PC-9 (cell line): Measurements from ENCODE around the gene INHBB. TPM values are rescaled to one million over a fixed set of nuclear protein-coding genes. Genes with fewer than 3 reads are reported as not detected.

ENCODE experiments used
- Bru-seq: library from RNA; stranded (reverse); fragments of 400-500 nt; gene quantifications from one replicate; lab custom pipeline; 2021; lab: Mats Ljungman, UMichigan
- BruChase-seq, 2 experiments: library from RNA; stranded (reverse); fragments of 400-500 nt; gene quantifications; one replicate each; lab custom pipeline; 2021; lab: Mats Ljungman, UMichigan
- BruUV-seq: library from RNA; stranded (reverse); fragments of 400-500 nt; replicated peaks from 2 replicates; lab custom pipeline; 2021; lab: Mats Ljungman, UMichigan
- CTCF ChIA-PET: fragments of 300-600 bp; sonication (Branson Sonifier 250); formaldehyde crosslinking; loops from one replicate; lab custom pipeline; 2022; ENCODE audit warnings: antibody characterized with exemption; lab: Charles Lee
- POLR2A ChIA-PET: fragments of 300-600 bp; sonication (Branson Sonifier 250); formaldehyde crosslinking; loops from one replicate; lab custom pipeline; 2022; ENCODE audit warnings: antibody characterized with exemption; ENCODE audit not compliant: unreplicated experiment; lab: Charles Lee
- DNase-seq, 2 experiments: peaks; one replicate each; pipeline versions ENCODE4 v3.0.0 to v3.0.0-alpha.2; 2015 to 2022; ENCODE audit warnings: mixed read lengths in 1 of 2
- H2AFZ ChIP-seq: fragments of 200-600 bp; sonication (generic); 2 replicates; pipeline ENCODE4 v1.8.1; 2017; ENCODE audit warnings: antibody characterized with exemption
- H3F3A ChIP-seq: fragments of 200-600 bp; sonication (generic); 2 replicates; pipeline ENCODE4 v1.8.1; 2017; ENCODE audit warnings: antibody characterized with exemption, mild to moderate bottlenecking, low read depth; ENCODE audit not compliant: insufficient read depth
- H3K27ac ChIP-seq: fragments of 200-600 bp; sonication (generic); 2 replicates; pipeline ENCODE4 v1.6.1; 2016; ENCODE audit warnings: mixed run types
- H3K27me3 ChIP-seq: fragments of 200-600 bp; sonication (generic); 2 replicates; pipeline ENCODE4 v1.6.1; 2016; ENCODE audit warnings: low read depth, mixed run types; ENCODE audit not compliant: insufficient read depth
- H3K36me3 ChIP-seq: fragments of 200-600 bp; sonication (generic); 2 replicates; pipeline ENCODE4 v1.6.1; 2016; ENCODE audit warnings: low read depth, mixed run types
- H3K4me1 ChIP-seq: fragments of 200-600 bp; sonication (generic); replicated peaks from 2 replicates; pipeline ENCODE4 v1.6.1; 2016; ENCODE audit warnings: mixed run types; ENCODE audit not compliant: insufficient read depth
- H3K4me2 ChIP-seq: fragments of 200-600 bp; sonication (generic); 2 replicates; pipeline ENCODE4 v1.6.1; 2017; ENCODE audit warnings: mixed run types
- H3K4me3 ChIP-seq: fragments of 200-600 bp; sonication (generic); 2 replicates; pipeline ENCODE4 v1.6.1; 2016; ENCODE audit warnings: mixed run types
- H3K79me2 ChIP-seq: fragments of 200-600 bp; sonication (generic); 2 replicates; pipeline ENCODE4 v1.6.1; 2017; ENCODE audit warnings: low read depth, mixed run types
- H3K9me2 ChIP-seq: fragments of 200-600 bp; sonication (generic); 2 replicates; pipeline ENCODE4 v1.8.1; 2017; ENCODE audit warnings: mild to moderate bottlenecking; ENCODE audit not compliant: insufficient read depth
- H3K9me3 ChIP-seq: fragments of 200-600 bp; sonication (generic); 2 replicates; pipeline ENCODE4 v1.8.1; 2016; ENCODE audit warnings: low read depth; ENCODE audit not compliant: insufficient read depth
- H4K20me1 ChIP-seq: fragments of 200-600 bp; sonication (generic); 2 replicates; pipeline ENCODE4 v1.8.1; 2017; ENCODE audit not compliant: insufficient read depth
- EZH2 ChIP-seq: fragments of 200-600 bp; sonication (generic); IDR thresholded peaks from 2 replicates; pipeline ENCODE4 v1.8.0; 2017; ENCODE audit warnings: antibody characterized with exemption, low read depth
- intact Hi-C: fragments of 100-400 bp; cut with micrococcal nuclease; formaldehyde crosslinking; loops from one replicate; pipeline ENCODE4 v1.10.0; 2022; ENCODE audit not compliant: unreplicated experiment
- long read RNA-seq: library from polyadenylated mRNA; stranded (forward); transcript quantifications from one replicate; pipeline ENCODE4 v2.0.0, GENCODE V29; 2022
- total RNA-seq: library from RNA; stranded (reverse); gene quantifications from 2 replicates; pipeline ENCODE4 v1.2.3, GENCODE V29; 2021
- TF ChIP-seq, protein P1 (sequence below): fragments of 200-600 bp; sonication (generic); conservative IDR thresholded peaks from 2 replicates; pipeline ENCODE4 v1.6.1; 2017; ENCODE audit warnings: mixed run types, antibody characterized with exemption, mild to moderate bottlenecking, moderate library complexity

INHBB gene
- total RNA-seq (50.0 and 57.5 TPM in 2 replicates), Bru-seq, nascent RNA (percentile 78 among the genes with signal in this experiment), BruChase-seq, experiment 1, labeled RNA remaining after a 2-hour chase (percentile 96 among the genes with signal in this experiment), BruChase-seq, experiment 2, labeled RNA remaining after a 6-hour chase (percentile 97 among the genes with signal in this experiment)
- long read RNA-seq, transcript INHBB-201 (2 exons, 3,204 nt): major isoform, 6 of 25 reads
- long read RNA-seq, partial matches to known transcripts: 16 of 25 reads
- long read RNA-seq, other reads (novel, unspliced or antisense): 3 of 25 reads

DNA sequence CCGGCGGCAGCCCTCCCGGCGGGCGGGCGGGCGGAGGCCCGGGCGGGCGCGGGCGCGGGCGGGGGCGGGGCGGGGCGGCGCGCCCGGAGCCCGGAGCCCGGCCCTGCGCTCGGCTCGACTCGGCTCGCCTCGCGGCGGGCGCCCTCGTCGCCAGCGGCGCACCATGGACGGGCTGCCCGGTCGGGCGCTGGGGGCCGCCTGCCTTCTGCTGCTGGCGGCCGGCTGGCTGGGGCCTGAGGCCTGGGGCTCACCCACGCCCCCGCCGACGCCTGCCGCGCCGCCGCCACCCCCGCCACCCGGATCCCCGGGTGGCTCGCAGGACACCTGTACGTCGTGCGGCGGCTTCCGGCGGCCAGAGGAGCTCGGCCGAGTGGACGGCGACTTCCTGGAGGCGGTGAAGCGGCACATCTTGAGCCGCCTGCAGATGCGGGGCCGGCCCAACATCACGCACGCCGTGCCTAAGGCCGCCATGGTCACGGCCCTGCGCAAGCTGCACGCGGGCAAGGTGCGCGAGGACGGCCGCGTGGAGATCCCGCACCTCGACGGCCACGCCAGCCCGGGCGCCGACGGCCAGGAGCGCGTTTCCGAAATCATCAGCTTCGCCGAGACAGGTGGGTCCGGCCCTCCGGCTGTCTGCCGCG is at the start of gene INHBB:
Gene INHBB, plus strand, starts transcription at position 111 of the 641 bp plus-strand sequence. Its CDS starts 53 bp downstream, at position 164.
- no peaks in the 10 kb centered on the region for H3K27me3 ChIP-seq
- intact Hi-C loops: no loop called here
- H4K20me1 ChIP-seq: peaks cover 32% of the 10 kb centered on the region
- peak within 1 kb of the TSS; percentile 94 for H3K4me2 ChIP-seq
- no peak for TF ChIP-seq EZH2
- TF ChIP-seq, protein P1, sequence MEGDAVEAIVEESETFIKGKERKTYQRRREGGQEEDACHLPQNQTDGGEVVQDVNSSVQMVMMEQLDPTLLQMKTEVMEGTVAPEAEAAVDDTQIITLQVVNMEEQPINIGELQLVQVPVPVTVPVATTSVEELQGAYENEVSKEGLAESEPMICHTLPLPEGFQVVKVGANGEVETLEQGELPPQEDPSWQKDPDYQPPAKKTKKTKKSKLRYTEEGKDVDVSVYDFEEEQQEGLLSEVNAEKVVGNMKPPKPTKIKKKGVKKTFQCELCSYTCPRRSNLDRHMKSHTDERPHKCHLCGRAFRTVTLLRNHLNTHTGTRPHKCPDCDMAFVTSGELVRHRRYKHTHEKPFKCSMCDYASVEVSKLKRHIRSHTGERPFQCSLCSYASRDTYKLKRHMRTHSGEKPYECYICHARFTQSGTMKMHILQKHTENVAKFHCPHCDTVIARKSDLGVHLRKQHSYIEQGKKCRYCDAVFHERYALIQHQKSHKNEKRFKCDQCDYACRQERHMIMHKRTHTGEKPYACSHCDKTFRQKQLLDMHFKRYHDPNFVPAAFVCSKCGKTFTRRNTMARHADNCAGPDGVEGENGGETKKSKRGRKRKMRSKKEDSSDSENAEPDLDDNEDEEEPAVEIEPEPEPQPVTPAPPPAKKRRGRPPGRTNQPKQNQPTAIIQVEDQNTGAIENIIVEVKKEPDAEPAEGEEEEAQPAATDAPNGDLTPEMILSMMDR: no peak
- peaks cover 49% of the 10 kb centered on the region for H3K79me2 ChIP-seq
- H3K27ac ChIP-seq: peak within 1 kb of the TSS; percentile 65
- no peaks in the 10 kb centered on the region for H3K9me2 ChIP-seq
- DNase-seq: peak in 1 of 2 experiments; percentile 54
- ChIA-PET POLR2A (no interaction called here), CTCF (interaction anchor here (0.6 kb wide), 1 partner anchor 53 kb away, joined by 5 read pairs; no protein-coding TSS in a partner anchor)
- peaks cover 23% of the 10 kb centered on the region; the same call in 1 of the 2 replicates for H3K36me3 ChIP-seq
- H3K9me3 ChIP-seq: no peaks in the 10 kb centered on the region
- peak within 1 kb of the TSS; percentile 77 for H3K4me3 ChIP-seq
- peaks cover 28% of the 10 kb centered on the region for H3F3A ChIP-seq
- no TSS peak for BruUV-seq
- H3K4me1 ChIP-seq: peaks cover 35% of the 10 kb centered on the region
- peak within 1 kb of the TSS; percentile 73 for H2AFZ ChIP-seq

DNA sequence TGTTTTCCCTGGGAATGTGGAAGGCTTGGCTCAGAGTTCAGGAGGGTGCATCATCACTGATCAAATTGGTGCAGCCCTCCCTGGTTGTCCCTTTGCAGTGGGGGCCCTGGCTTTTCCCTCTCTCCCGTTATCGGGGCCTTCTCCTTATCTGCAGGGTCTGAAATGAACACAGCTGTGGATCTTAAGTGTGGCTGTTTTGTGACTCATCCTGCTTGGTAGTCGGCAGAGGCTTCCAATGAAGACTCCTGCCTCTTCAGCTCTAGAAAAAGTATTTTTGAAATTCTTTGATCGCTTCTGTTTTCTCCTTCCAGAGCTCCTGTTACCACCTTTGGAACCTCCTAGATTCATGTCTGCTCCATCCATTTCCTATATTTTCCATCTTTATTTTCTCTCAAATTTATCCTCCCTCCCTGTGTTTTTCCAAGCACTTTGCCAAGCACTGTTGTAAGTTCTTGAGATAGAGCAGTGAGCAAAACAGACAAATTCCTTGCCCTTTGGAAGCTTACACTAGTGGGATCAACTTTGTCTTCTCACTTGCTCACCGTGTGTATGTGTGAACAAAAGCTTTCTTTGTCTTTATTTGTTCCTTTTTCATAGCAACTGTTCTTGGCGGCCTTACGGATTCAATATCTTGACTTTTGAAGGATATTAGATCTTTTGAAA is 47.6 kb upstream of the INHBB start:
- intact Hi-C loops: no loop called here
- no peak overlapping the region for H3K4me3 ChIP-seq
- peaks cover 1% of the 10 kb centered on the region; the same call in 1 of the 2 replicates for H3K79me2 ChIP-seq
- DNase-seq: no peak
- H3K4me2 ChIP-seq: no peak overlapping the region
- no peaks in the 10 kb centered on the region for H3K9me3 ChIP-seq
- H3K27ac ChIP-seq: no peak overlapping the region
- peaks cover 5% of the 10 kb centered on the region for H3K4me1 ChIP-seq
- no peaks in the 10 kb centered on the region for H3K27me3 ChIP-seq
- TF ChIP-seq EZH2: no peak
- TF ChIP-seq, protein P1: no peak
- no TSS peak for BruUV-seq
- ChIA-PET CTCF (no interaction called here), POLR2A (no interaction called here)
- H3F3A ChIP-seq: peaks cover 9% of the 10 kb centered on the region; the same call in 1 of the 2 replicates
- no peaks in the 10 kb centered on the region for H3K9me2 ChIP-seq
- H4K20me1 ChIP-seq: no peaks in the 10 kb centered on the region
- H3K36me3 ChIP-seq: peaks cover 26% of the 10 kb centered on the region
- H2AFZ ChIP-seq: no peak overlapping the region

- no peak for DNase-seq
- ChIA-PET CTCF (no interaction called here), POLR2A (no interaction called here)
- H3K27me3 ChIP-seq: no peaks in the 10 kb centered on the region
- intact Hi-C loops: no loop called here
- H2AFZ ChIP-seq: no peak overlapping the region
- no peaks in the 10 kb centered on the region for H3K4me1 ChIP-seq
- H3K4me2 ChIP-seq: no peak overlapping the region
- H4K20me1 ChIP-seq: no peaks in the 10 kb centered on the region
- no TSS peak for BruUV-seq
- TF ChIP-seq, protein P1: no peak
- no peak overlapping the region for H3K27ac ChIP-seq
- no peaks in the 10 kb centered on the region for H3K9me2 ChIP-seq
- H3K9me3 ChIP-seq: no peaks in the 10 kb centered on the region
- peaks cover 19% of the 10 kb centered on the region for H3K36me3 ChIP-seq
- H3K4me3 ChIP-seq: no peak overlapping the region
- H3K79me2 ChIP-seq: no peaks in the 10 kb centered on the region
- H3F3A ChIP-seq: peaks cover 7% of the 10 kb centered on the region; the same call in 1 of the 2 replicates
These were observed 46.9 kb upstream of the INHBB start for GRCh38 chr2:120299004-120299403.
